Neural progenitor cell (in vitro differentiated cells): ENCODE data around the gene EXO1. TPM values are rescaled to one million over a fixed set of nuclear protein-coding genes. Genes with fewer than 3 reads are reported as not detected.

Experiments
- DNase-seq: peaks from one replicate; pipeline ENCODE4 v3.0.0-alpha.2; 2016; ENCODE audit warnings: low spot score
- H2AFZ ChIP-seq: fragments of 200-600 bp; sonication (generic); replicated peaks from 2 replicates; pipeline ENCODE4 v1.6.1; 2016; ENCODE audit warnings: antibody characterized with exemption
- H3F3A ChIP-seq: fragments of 200-600 bp; sonication (generic); 2 replicates; pipeline ENCODE4 v1.6.1; 2016; ENCODE audit warnings: antibody characterized with exemption, low read depth
- H3K27ac ChIP-seq: fragments of 200-600 bp; sonication (generic); 2 replicates; pipeline ENCODE4 v1.5.1; 2016; ENCODE audit warnings: mild to moderate bottlenecking
- H3K27me3 ChIP-seq: fragments of 200-600 bp; sonication (generic); 2 replicates; pipeline ENCODE4 v1.6.1; 2016; ENCODE audit warnings: mild to moderate bottlenecking, moderate library complexity
- H3K36me3 ChIP-seq: fragments of 200-600 bp; sonication (generic); 2 replicates; pipeline ENCODE4 v1.5.1; 2016
- H3K4me1 ChIP-seq: fragments of 200-600 bp; sonication (generic); 2 replicates; pipeline ENCODE4 v1.6.1; 2016; ENCODE audit warnings: mixed run types
- H3K4me2 ChIP-seq: fragments of 200-600 bp; sonication (generic); 2 replicates; pipeline ENCODE4 v1.6.1; 2016
- H3K4me3 ChIP-seq: fragments of 200-600 bp; sonication (generic); 2 replicates; pipeline ENCODE4 v1.5.1; 2016
- H3K79me2 ChIP-seq: fragments of 200-600 bp; sonication (generic); 2 replicates; pipeline ENCODE4 v1.6.1; 2016; ENCODE audit warnings: low read depth
- H3K9ac ChIP-seq: fragments of 200-600 bp; sonication (generic); 2 replicates; pipeline ENCODE4 v1.6.1; 2016
- H3K9me3 ChIP-seq: fragments of 200-600 bp; sonication (generic); 2 replicates; pipeline ENCODE4 v1.5.1; 2016; ENCODE audit warnings: low read depth
- H4K20me1 ChIP-seq: fragments of 200-600 bp; sonication (generic); 2 replicates; pipeline ENCODE4 v1.6.1; 2016; ENCODE audit warnings: low read depth
- H3K27ac Mint-ChIP-seq: 3 replicates; pipeline ENCODE4 v1.8.0; 2021; ENCODE audit warnings: mixed read lengths
- H3K27me3 Mint-ChIP-seq: 2 replicates; pipeline ENCODE4 v1.8.0; 2022; ENCODE audit warnings: low read depth, mild to moderate bottlenecking, inconsistent platforms, moderate library complexity, mixed read lengths; ENCODE audit not compliant: insufficient read depth
- H3K36me3 Mint-ChIP-seq: 3 replicates; pipeline ENCODE4 v1.8.0; 2021; ENCODE audit warnings: mixed read lengths
- H3K4me1 Mint-ChIP-seq: 3 replicates; pipeline ENCODE4 v1.8.0; 2021; ENCODE audit warnings: mixed read lengths
- H3K4me3 Mint-ChIP-seq: 3 replicates; pipeline ENCODE4 v1.8.0; 2021; ENCODE audit warnings: mild to moderate bottlenecking, moderate library complexity, mixed read lengths
- H3K9me3 Mint-ChIP-seq: 3 replicates; pipeline ENCODE4 v1.8.0; 2020; ENCODE audit warnings: mixed read lengths
- CTCF ChIP-seq: fragments of 200-600 bp; sonication (generic); IDR thresholded peaks from 2 replicates; pipeline ENCODE4 v1.5.1; 2017; ENCODE audit warnings: antibody characterized with exemption, mild to moderate bottlenecking
- EZH2 ChIP-seq: fragments of 200-600 bp; sonication (generic); IDR thresholded peaks from 2 replicates; pipeline ENCODE4 v1.6.1; 2017; ENCODE audit warnings: antibody characterized with exemption, mild to moderate bottlenecking, moderate library complexity
- EZH2phosphoT487 ChIP-seq: fragments of 200-600 bp; sonication (generic); IDR thresholded peaks from 2 replicates; pipeline ENCODE4 v1.6.1; 2017; ENCODE audit warnings: antibody characterized with exemption
- total RNA-seq: library from RNA; depleted of rRNA; stranded (reverse); fragments of >200 nt; gene quantifications from 2 replicates; pipeline ENCODE4 v1.2.3, GENCODE V29; 2015; ENCODE audit warnings: low replicate concordance

Gene EXO1
- total RNA-seq, 1 donor from 2014 or later = 54.8 TPM

- Histone ChIP-seq H4K20me1 (no peaks in the 10 kb centered on the region), H3K27me3 (no peaks in the 10 kb centered on the region), H3K4me3 (no peak overlapping the region), H3K79me2 (no peaks in the 10 kb centered on the region), H3K4me2 (no peak overlapping the region), H3K36me3 (peaks cover 4% of the 10 kb centered on the region), H3F3A (no peaks in the 10 kb centered on the region), H3K4me1 (no peaks in the 10 kb centered on the region), H3K9me3 (no peaks in the 10 kb centered on the region), H2AFZ (no peak overlapping the region), H3K27ac (no peak overlapping the region), H3K9ac (no peak overlapping the region)
- Mint-ChIP-seq H3K36me3 (peaks cover 14% of the 10 kb centered on the region), H3K4me3 (no peak overlapping the region), H3K9me3 (no peaks in the 10 kb centered on the region), H3K27ac (no peak overlapping the region), H3K27me3 (no peaks in the 10 kb centered on the region), H3K4me1 (no peaks in the 10 kb centered on the region)
- DNase-seq = no peak
- no peak for TF ChIP-seq EZH2
- TF ChIP-seq CTCF = no peak
- no peak for TF ChIP-seq EZH2phosphoT487
Observed at GRCh38 chr1:241888232-241888631, 40.2 kb downstream of the EXO1 start.

- Histone ChIP-seq H3K9me3 (no peaks in the 10 kb centered on the region), H3K79me2 (no peaks in the 10 kb centered on the region), H3K4me2 (no peak overlapping the region), H3K27me3 (no peaks in the 10 kb centered on the region), H3K9ac (no peak overlapping the region), H2AFZ (no peak overlapping the region), H4K20me1 (no peaks in the 10 kb centered on the region), H3K4me1 (no peaks in the 10 kb centered on the region), H3K4me3 (no peak overlapping the region), H3K36me3 (no peaks in the 10 kb centered on the region), H3K27ac (no peak overlapping the region), H3F3A (peaks cover 3% of the 10 kb centered on the region)
- no peak for DNase-seq
- no peak overlapping the region for H3K27ac Mint-ChIP-seq
- no peak for TF ChIP-seq CTCF
- TF ChIP-seq EZH2phosphoT487 = no peak
- no peak for TF ChIP-seq EZH2
- peaks cover under 1% of the 10 kb centered on the region for H3K27me3 Mint-ChIP-seq
- H3K9me3 Mint-ChIP-seq = no peaks in the 10 kb centered on the region
- H3K4me3 Mint-ChIP-seq = no peak overlapping the region
- H3K36me3 Mint-ChIP-seq = peaks cover 8% of the 10 kb centered on the region
- H3K4me1 Mint-ChIP-seq = no peaks in the 10 kb centered on the region
Observed at GRCh38 chr1:241891296-241891695, 43.3 kb downstream of the EXO1 start.

- H3F3A ChIP-seq = peaks cover 3% of the 10 kb centered on the region
- peaks cover 2% of the 10 kb centered on the region for H3K27me3 Mint-ChIP-seq
- H3K9me3 ChIP-seq = no peaks in the 10 kb centered on the region
- no peak overlapping the region for H3K4me2 ChIP-seq
- H3K27ac ChIP-seq = no peak overlapping the region
- H3K4me1 Mint-ChIP-seq = no peaks in the 10 kb centered on the region
- H3K27me3 ChIP-seq = no peaks in the 10 kb centered on the region
- no peak overlapping the region for H3K4me3 ChIP-seq
- H3K9me3 Mint-ChIP-seq = no peaks in the 10 kb centered on the region
- no peaks in the 10 kb centered on the region for H4K20me1 ChIP-seq
- no peak overlapping the region for H3K9ac ChIP-seq
- no peak overlapping the region for H3K4me3 Mint-ChIP-seq
- peaks cover 5% of the 10 kb centered on the region for H3K36me3 Mint-ChIP-seq
- H3K36me3 ChIP-seq = no peaks in the 10 kb centered on the region
- TF ChIP-seq EZH2phosphoT487 (no peak), CTCF (no peak), EZH2 (no peak)
- H3K27ac Mint-ChIP-seq = no peak overlapping the region
- H2AFZ ChIP-seq = no peak overlapping the region
- H3K4me1 ChIP-seq = no peaks in the 10 kb centered on the region
- DNase-seq = no peak
- H3K79me2 ChIP-seq = no peaks in the 10 kb centered on the region
Observed at GRCh38 chr1:241894016-241894415, 46.0 kb downstream of the EXO1 start.
